ENCODE data around the gene CXXC5. TPM values are rescaled to one million over a fixed set of nuclear protein-coding genes. Genes with fewer than 3 reads are reported as not detected.
A peak's percentile ranks its signal among the peaks of the same experiment; 100 is the strongest.

Gene CXXC5
- total and polyA plus RNA-seq, 2 donors (not counting 1 experiment from before 2014, with no cell fraction given) = 18.6 to 43.9 TPM

GRCh38 chr5:139660923-139661814 lies 13.0 kb downstream of the CXXC5 start:
- Histone ChIP-seq H3K4me1 (ENCODE audit: control insufficient read depth, extremely low read depth, insufficient read depth, low read length) (peaks cover 32% of the 10 kb centered on the region), H3K27ac (ENCODE audit: insufficient read depth, low read length) (peak overlapping the region; percentile 85), H3K4me2 (ENCODE audit: extremely low read depth, insufficient read depth, low read length) (peak overlapping the region; percentile 28), H3K9ac (ENCODE audit: insufficient read depth, low read length) (no peak overlapping the region), H3K79me2 (ENCODE audit: control insufficient read depth, insufficient read depth, low read length) (peaks cover 18% of the 10 kb centered on the region), H3K27me3 (ENCODE audit: control insufficient read depth, insufficient read depth, low read length) (no peaks in the 10 kb centered on the region), H3K4me3 (replicated peaks in 1 of 4; ENCODE audit: control extremely low read depth in 1 of 4, insufficient read depth in 1 of 4, low read depth in 3 of 4, low read length in 4 of 4) (peak overlapping the region in 1 of 4 experiments; percentile 27), H2AFZ (ENCODE audit: low read length) (no peak overlapping the region), H3K36me3 (ENCODE audit: control insufficient read depth, insufficient read depth, low read length) (no peaks in the 10 kb centered on the region), H4K20me1 (ENCODE audit: control insufficient read depth, extremely low read depth, insufficient read depth, low read length) (no peaks in the 10 kb centered on the region), H3K9me3 (ENCODE audit: control insufficient read depth, insufficient read depth, low read depth, low read length) (no peaks in the 10 kb centered on the region)
- TF ChIP-seq CTCF (conservative IDR thresholded peaks at IDR 0.05 in 1 of 2, IDR thresholded peaks at IDR 0.05 in 1 of 2; ENCODE audit: low read depth in 1 of 2, low read length in 2 of 2) (no peak), EZH2 (IDR thresholded peaks at IDR 0.05; ENCODE audit: low read length, missing control alignments) (no peak)
- DNase-seq (ENCODE audit: low read depth in 2 of 2) = peak; percentile 93 to 98

GRCh38 chr5:139662617-139663016 lies 14.5 kb downstream of the CXXC5 start:
- Histone ChIP-seq H3K4me3 (replicated peaks in 1 of 4; ENCODE audit: control extremely low read depth in 1 of 4, insufficient read depth in 1 of 4, low read depth in 3 of 4, low read length in 4 of 4) (no peak overlapping the region), H3K4me2 (ENCODE audit: extremely low read depth, insufficient read depth, low read length) (no peak overlapping the region), H3K27ac (ENCODE audit: insufficient read depth, low read length) (no peak overlapping the region), H3K9ac (ENCODE audit: insufficient read depth, low read length) (no peak overlapping the region), H3K27me3 (ENCODE audit: control insufficient read depth, insufficient read depth, low read length) (no peaks in the 10 kb centered on the region), H4K20me1 (ENCODE audit: control insufficient read depth, extremely low read depth, insufficient read depth, low read length) (no peaks in the 10 kb centered on the region), H3K36me3 (ENCODE audit: control insufficient read depth, insufficient read depth, low read length) (no peaks in the 10 kb centered on the region), H2AFZ (ENCODE audit: low read length) (no peak overlapping the region), H3K9me3 (ENCODE audit: control insufficient read depth, insufficient read depth, low read depth, low read length) (no peaks in the 10 kb centered on the region), H3K79me2 (ENCODE audit: control insufficient read depth, insufficient read depth, low read length) (peaks cover 11% of the 10 kb centered on the region), H3K4me1 (ENCODE audit: control insufficient read depth, extremely low read depth, insufficient read depth, low read length) (peaks cover 36% of the 10 kb centered on the region)
- no peak for TF ChIP-seq CTCF (conservative IDR thresholded peaks at IDR 0.05 in 1 of 2, IDR thresholded peaks at IDR 0.05 in 1 of 2; ENCODE audit: low read depth in 1 of 2, low read length in 2 of 2)
- no peak for TF ChIP-seq EZH2 (IDR thresholded peaks at IDR 0.05; ENCODE audit: low read length, missing control alignments)
- no peak for DNase-seq (ENCODE audit: low read depth in 2 of 2)

- Histone ChIP-seq H3K27ac (ENCODE audit: insufficient read depth, low read length) (no peak overlapping the region), H3K79me2 (ENCODE audit: control insufficient read depth, insufficient read depth, low read length) (peaks cover 11% of the 10 kb centered on the region), H3K4me3 (replicated peaks in 1 of 4; ENCODE audit: control extremely low read depth in 1 of 4, insufficient read depth in 1 of 4, low read depth in 3 of 4, low read length in 4 of 4) (no peak overlapping the region), H2AFZ (ENCODE audit: low read length) (no peak overlapping the region), H3K9ac (ENCODE audit: insufficient read depth, low read length) (no peak overlapping the region), H3K36me3 (ENCODE audit: control insufficient read depth, insufficient read depth, low read length) (no peaks in the 10 kb centered on the region), H3K27me3 (ENCODE audit: control insufficient read depth, insufficient read depth, low read length) (no peaks in the 10 kb centered on the region), H3K4me2 (ENCODE audit: extremely low read depth, insufficient read depth, low read length) (no peak overlapping the region), H4K20me1 (ENCODE audit: control insufficient read depth, extremely low read depth, insufficient read depth, low read length) (no peaks in the 10 kb centered on the region), H3K9me3 (ENCODE audit: control insufficient read depth, insufficient read depth, low read depth, low read length) (no peaks in the 10 kb centered on the region), H3K4me1 (ENCODE audit: control insufficient read depth, extremely low read depth, insufficient read depth, low read length) (peaks cover 33% of the 10 kb centered on the region)
- TF ChIP-seq CTCF (conservative IDR thresholded peaks at IDR 0.05 in 1 of 2, IDR thresholded peaks at IDR 0.05 in 1 of 2; ENCODE audit: low read depth in 1 of 2, low read length in 2 of 2) (no peak), EZH2 (IDR thresholded peaks at IDR 0.05; ENCODE audit: low read length, missing control alignments) (no peak)
- no peak for DNase-seq (ENCODE audit: low read depth in 2 of 2)
Measured at GRCh38 chr5:139663207-139664085, 15.3 kb downstream of the CXXC5 start.
